HG03521 (cell line): Measurements from ENCODE around the gene CDC14B.
"Not testable (repeated sequence)": the region's sequence is repeated elsewhere in the genome, so short reads cannot be mapped to it uniquely, and the experiment has no call there.

Source experiments
- ATAC-seq: cut with Tn5 transposase; IDR thresholded peaks from one replicate; pipeline ENCODE4 v1.9.1; 2021; ENCODE audit warnings: mild to moderate bottlenecking, moderate library complexity; ENCODE audit not compliant: unreplicated experiment

The CDC14B gene

DNA sequence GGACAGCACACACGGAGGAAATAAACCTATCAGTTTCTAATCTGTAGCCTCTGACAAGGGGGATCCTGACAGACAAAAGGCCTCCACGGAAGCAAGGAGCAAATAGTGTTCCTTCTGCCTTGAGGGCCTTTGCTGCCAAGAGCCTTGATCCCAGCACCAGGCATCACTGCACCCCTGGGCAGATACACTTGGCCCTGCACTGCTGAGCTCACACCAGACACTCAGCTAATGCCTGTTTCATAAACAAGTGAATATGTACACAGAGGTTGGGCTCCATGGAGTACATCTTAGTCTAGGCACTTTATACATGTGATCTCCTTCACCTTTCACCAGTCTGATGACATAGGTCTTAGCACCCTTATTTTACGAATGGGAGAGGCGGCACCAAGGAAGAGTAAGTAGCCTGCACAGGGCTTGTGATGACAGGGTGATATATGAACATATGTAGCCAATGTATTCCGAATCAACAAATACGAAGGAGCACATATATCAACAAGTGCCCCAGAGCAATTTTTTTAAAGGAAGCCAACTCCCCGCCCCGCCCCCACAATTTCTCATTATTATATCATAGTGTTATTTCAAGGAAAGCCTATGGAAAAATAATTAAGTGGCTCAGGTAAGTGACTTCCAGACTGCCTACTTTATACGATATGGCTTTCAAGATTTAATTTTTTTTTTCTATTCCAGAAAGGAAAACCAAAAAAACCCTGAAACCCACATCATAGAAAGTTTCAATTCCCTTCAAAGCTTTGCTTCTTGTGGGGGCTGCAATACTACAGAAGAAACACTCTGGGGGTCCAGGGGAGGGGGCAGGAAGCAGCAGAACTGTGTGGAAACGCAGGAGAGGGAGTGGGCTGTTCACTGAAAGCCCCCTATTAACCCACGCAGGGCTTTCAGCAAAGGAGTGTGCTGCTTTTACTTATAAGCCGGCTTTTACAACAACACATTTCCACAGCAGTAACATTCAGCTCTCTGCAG is 32.0 kb downstream of the CDC14B start:
- no peak for ATAC-seq

DNA sequence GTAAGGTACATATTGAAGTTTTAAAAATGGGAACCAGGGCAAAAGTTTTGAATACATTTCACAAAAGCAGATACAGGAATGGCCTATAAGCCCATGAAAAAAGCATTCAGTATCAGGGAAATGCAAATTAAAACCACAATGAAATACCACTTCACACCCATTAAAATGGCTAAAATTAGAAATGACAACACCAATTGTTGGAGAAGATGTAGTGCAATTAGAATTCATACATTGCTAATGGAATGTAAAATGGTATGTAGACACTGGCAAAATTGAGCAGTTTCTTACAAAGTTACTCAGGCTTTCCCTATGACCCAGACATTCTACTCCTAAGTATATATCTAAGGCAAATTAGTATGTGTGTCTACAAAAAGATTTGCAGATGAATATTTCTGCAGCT is 34.2 kb downstream of the CDC14B start:
- no peak for ATAC-seq

DNA sequence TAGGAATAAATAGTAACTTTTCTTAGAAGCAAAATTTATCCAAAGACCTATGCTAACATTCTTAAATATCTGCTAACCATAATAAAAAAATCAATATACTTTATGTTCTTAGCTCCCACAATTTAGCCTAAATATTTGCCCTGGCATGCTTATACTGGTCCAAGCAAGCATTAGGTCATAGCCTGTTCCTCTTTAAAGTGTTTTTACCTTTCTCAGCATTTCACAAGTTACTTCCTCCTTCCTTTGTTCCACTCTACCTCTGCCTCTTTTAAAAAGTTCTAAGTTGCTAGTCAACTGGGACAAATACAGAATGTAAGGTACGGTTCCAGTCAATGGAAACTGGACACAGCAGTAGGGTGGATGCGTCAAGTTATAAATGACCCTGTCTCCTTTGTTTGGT is 37.4 kb downstream of the CDC14B start:
- not testable (repeated sequence) for ATAC-seq

DNA sequence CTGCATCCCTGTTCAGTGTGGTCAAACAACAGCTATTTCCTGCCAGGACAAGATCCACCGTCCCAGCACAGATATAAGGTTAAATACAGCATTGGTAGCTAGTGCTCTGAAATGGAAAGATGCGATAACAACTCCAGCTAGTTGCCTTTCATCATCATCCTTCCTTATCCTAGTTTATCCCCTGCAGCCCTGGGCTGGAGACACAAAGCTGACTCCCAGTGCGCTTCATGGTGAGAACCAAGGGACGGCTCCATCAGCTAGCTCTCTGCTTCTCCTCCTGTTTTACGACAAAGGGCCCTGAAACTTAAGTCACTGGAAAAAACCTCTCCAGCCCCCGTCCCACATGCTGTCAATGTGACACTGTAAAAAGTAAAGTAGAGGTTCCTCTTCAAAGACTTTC is 37.9 kb downstream of the CDC14B start:
- ATAC-seq = no peak

DNA sequence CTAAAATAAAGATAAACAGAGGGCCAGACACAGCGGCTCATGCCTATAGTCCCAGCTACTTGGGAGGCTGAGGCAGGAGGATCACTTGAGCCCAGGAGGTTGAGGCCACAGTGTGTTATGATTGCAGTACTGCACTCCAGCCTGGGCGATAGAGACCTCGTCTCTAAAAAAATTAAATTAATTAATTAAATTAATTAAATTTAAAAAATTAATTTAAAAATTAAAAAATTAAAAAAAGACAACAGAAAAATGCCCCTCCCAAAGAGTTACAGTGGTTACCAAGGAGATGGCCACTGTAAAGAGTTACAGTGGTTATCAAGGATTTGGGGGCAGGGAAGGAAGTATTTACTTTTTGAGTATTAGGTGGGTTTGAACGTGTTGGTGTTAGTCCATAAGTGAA is 38.3 kb downstream of the CDC14B start:
- ATAC-seq = no peak

DNA sequence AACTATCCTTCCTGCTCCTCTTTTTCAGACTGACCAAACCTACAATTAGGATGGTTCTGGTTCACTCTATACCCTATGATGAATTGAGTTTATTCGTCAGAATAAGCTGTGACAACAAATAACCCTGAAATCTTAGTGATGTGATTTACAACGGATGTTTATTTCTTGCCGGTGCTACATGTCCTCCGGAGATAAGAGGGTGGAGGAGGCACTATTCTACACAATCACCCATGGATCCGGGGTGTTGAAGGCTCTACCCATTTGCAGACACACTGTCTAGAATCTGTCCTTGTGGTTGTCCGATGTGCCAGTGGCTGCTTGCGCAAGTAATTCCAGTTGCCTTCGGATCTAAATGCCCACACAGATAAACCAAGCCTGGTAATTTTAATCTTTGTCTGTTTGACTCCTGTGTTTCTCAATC is 44.7 kb downstream of the CDC14B start:
- ATAC-seq = no peak

DNA sequence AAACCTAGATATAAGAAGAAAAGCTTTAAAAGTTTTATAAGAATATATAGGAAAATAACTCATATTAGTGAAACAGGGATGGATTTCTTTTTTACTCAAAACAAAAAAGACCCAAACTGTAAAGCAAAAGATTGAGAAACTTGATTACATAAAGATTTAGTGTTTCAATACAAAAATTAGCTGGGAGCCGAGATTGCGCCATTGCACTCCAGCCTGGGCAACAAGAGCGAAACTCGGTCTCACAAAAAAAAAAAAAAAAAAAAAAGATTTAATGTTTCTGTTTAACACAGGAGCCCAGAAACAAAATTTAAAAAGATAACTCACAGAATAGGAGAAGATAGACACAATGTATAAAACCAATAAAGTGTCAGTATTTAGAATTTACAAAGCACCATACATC is 45.2 kb downstream of the CDC14B start:
- no peak for ATAC-seq

DNA sequence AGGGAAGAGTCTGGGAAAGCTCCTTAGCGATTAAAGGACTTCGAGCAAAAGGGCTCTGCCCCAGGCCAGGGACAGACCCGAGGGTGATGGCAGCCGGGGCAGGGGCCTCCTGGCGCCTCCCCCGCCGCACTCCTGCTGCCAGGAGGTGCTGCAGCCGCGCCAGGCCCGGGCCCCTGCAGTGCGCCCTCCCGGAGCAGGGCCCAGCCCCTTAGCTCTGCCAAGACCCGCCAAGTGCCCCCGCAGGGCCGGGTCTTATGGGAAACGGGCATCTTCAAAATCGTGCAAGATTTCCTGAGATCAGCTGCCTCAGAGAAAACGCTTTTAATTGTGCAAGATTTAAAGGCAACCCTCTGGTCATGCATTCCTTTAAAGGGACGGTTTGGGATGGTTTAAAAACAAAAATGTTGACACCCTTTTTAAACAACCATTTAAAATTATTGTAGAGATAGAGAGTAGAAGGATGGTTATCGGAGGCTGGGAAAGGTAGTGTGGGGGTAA is 52.4 kb downstream of the CDC14B start:
- peak; percentile 36 for ATAC-seq

DNA sequence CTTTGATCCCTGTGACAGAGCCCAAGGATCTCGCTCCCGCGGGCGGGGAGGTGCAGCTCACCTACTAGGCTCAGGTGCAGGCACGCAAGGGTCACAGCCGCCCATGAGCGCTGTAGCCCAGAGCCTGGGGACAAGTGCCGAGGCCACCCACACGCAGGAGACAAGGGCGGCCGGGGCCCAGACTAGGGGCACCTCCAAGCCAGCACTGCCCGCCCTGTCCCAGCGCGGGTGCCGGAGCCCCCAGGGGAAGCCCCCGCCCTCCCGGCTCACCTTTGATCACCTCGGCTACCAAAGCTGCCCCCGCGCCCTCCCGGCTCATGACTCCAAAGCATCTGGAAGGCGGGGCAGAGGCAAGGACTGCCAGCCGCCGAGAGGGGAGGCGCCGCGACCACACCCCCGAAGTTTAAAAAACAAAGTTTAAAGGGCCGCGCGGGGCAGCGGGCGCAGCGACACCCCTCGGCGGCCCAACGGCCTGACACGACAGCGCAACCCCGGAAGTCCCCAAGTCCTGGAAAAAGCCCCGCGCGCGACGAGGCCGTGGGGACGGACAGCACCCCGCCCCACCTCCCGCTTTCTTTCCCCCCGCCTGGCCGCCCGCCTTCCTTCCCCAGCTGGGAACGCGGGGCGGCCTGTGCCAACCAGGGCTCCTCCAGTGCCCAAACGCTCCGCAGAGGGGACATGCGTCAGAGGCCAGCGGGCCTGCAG is 53.0 kb downstream of the CDC14B start:
- peak; percentile 87 for ATAC-seq

DNA sequence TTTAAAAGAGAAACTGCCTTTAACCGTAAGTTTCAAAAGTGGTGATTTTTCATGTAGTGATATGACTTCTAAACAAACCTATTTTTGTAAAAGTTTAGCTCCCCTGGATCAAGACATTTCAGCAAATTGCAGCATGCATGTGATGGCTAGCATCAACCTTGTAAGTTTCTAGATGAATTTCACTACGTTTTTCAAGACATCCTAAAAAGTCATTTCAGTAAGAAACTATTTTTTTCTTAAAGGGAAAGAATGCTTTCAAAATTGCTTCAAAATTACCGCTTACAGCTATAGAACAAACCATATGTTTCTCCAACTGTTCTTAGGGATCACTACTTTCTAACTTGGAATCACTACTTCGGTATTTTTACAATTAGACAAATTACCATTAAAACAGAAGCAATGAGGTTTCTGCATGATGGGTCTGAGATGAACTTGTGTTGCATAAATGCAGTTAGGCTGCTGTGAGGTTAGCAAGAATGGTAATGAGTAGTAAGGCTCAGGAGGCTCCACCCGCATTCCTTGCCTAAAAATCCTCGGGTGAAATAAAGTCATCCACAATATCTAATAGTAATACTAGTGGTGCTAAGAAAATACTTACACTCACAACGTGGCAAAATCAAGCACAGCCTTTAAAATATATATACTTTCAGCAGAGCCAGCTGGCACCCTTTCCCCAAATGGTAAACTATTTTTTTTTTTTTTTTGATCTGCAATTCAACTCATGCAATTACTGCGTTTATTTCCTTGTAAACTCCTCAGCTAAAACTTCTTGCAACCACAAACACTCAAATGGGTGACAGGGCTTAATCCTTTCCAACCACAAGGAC is 53.8 kb downstream of the CDC14B start:
- no peak for ATAC-seq

DNA sequence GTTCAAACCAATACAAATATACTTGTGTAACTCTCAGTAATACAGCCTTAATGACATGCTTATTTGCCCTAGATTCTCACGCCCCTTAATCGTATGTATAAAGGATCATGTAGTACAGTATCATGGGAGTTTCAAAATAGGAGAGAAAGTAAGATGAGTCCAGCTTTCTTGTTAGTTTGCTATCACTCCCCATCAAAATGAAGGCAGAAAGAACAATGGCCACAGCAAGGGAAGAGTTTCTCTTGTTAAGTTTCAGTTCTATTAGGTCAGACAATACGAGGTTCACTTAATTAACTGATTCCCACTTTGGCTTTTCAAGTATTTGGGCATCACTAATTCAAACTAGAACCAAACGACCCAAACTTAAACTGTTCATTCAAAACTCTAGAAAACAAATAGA is 55.4 kb downstream of the CDC14B start:
- no peak for ATAC-seq

DNA sequence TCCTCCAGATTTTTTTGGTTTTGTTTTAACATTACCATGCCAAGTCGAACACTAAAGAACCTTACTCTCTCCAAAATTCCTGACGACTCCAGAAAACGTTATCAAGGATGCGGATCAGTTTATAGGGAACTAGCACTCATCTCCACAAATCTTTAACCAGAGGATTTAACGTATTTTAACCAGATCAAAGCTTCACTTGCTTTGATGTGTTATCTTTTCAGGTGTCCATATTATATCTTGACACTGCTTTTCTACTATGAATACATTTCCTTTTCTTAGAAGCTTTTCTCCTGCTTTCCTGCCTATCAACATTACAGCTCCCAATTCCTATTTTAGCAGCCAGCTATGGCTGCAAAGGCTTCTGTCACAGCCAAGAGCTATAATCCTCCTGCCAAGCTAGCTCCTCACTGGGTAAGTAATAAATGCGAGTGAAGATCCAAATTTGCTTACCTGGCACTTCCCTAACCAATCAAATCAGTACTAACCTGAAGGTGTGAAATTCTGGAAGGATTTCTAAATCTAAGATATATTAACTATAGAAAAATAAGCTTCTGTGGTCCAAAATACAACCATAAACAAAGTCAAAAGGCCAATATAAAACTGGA is 60.2 kb downstream of the CDC14B start:
- ATAC-seq = no peak

DNA sequence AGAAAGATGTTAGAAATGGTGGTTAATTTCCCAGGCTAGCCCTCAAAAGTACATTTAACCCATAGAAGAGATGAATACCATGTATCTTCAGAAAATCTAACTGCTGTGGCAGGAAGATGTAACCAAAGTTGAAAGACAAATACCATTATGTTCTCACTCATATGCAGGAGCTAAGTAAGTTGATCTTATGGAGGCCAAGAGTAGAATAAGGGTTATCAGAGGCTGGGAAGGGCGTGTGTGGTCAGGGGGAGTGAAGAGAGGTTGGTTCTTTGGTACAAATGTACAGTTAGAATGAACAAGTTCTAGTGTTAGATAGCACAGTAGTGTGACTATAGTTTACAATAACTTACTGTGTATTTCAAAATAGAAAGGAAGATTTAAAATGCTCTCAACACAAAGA is 61.7 kb downstream of the CDC14B start:
- no peak for ATAC-seq

DNA sequence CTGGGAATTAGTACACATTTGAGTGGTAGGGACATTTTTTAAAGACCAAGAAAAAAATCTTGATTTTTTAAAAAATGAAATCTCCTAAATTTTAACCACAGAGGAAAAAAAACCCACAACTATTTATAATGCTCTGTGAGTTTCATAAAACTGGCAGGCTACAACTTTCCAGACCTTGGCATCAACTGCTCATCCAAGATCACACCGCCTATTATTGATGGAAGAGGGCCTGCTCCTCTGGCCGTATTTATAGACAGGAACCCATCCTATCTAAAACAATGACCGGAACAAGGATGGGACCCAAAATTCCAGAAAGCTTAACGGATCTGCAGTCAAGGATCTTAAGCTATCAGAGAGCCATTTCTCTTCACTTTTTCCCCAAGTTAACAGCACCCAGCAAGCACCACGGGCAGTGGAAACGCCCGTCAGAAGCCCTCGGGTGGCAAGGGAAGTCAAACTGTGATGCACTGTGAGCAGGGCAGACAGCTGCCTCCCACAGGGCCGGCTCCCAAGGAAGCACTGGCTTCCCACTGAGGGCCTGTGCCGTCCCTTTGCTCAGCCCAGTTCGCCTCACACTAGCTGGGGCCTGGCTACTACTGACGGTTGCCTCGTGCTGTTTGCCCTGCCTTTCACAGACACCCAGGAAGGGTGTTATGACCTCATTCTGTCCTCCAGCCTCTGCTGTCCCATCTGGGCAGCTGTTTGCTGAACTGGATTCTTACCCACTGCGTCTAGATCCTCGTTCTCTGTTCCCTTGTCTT is 62.8 kb downstream of the CDC14B start:
- no peak for ATAC-seq

DNA sequence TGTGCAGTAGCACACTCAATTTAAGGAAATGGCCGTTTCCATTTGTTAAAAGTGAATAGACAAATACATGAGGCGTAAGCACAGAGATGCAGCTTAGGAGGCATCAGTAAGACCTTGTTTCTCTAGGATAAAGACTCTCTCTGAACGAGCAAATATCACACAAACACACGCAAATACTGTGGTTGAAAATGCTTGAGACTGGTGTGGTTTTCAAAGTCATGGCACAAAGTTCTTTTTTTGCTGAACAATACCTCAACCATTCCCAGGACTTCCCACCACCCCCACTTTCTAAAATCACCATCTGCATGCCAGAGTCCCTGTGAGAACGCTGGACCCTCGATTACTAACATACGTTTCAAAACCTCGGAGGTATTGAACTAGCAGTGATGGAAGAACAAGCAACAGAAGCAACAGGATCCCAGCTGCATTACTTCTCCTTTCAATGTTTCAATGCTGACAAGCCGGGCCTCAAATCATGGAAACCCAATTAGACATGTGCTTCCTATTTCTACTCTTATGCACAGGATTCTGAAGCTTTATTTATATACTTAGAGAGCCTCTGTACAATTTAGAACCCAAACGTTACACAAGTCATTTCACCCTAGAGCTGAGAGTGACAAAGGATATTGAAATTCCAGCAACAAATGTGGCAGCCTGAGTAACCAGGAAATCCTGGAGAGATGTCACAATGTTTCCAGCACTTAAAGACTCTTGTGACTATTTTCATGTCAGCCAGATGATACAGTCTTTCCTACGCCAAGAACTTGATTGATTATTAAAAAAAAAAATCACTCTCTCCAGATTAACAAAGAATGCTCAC is 63.9 kb downstream of the CDC14B start:
- no peak for ATAC-seq

DNA sequence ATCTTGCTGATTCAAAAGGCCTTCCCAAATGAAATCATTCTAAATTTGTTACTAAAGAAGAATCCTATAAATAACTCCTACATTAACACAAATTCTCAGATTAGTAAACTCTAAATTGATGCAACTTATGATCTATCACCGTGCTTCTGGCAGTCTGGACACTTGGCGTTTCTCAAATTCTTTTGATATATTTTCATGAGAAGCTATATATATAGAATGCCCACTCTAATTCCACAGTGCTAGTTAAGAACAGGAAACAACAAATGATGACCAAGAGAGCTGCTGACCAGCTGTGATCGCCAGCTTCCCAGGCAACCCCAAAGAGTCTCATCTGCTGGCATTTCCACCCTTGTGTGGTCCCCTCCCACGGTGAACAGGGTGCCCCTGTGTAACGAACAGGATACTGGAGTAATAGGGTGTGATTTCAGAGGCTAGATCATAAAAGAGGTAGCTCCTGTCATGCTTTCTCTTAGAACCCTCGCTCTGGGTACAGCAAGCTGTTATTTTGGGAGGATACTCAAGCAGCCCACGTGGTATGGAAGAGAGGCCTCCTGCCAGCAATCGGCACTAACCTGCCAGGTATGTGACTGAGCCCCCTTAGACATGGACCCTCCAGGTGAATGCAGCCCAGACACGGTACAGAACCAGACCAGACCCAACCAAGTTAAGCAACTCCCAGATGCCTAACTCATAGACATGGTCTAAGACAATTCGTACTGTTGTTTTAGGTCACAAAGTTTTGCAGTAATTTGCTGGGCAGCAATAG is 64.7 kb downstream of the CDC14B start:
- ATAC-seq = no peak

DNA sequence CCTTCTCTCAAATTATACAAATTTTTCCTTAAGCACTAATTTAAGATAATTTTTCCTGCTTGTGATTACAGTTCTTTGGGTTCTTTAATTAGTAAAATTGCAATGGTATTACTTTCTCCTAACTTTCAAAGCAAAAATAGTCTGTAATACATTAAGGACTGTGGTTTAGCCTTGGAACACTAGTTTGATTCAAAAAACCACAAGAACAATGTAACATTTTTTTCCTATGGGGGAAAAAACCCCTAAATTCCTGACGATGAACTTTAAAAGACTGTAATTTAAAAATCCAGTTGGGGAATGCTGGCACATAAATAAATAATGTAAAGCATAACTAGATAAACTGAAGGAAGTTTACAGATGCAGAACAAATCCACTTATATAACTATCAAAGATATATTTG is 65.3 kb downstream of the CDC14B start:
- ATAC-seq = no peak

DNA sequence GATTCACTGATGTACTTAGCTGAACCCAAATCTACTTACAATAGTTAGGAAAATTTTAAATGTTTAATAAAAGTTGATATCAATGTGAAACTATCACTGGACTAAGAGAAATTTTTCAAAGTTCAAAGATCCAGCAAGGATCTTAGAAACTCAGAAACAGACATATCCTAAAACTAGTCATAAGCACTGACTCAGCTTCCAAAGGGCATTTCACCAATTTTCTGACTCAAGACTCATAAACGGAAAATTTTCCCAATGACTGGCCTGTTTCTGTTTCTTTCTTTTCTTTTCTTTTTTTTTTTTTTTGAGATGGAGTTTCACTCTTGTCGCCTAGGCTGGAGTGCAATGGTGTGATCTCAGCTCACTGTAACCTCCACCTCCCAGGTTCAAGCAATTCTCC is 66.6 kb downstream of the CDC14B start:
- ATAC-seq = no peak
